ENCODE results near the gene HSD17B8.

DNA sequence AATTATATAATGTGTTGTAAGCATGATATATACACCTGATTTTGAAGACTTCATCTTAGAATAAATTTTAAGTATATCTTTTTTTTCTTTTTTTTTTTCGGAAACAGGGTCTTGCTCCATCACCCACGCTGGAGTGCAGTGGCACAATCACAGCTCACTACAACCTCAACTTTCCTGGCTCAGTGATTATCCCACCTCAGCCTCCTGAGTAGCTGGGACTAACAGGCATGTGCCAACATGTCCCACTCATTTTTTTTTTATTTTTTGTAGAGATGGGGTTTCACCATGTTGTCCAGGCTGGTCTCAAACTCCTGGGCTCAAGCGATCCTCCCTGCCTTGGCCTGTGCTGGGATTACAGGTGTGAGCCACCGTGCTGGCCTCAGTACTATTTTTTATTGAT, 50.1 kb downstream of the HSD17B8 start:
- TF ChIP-seq, protein P1, sequence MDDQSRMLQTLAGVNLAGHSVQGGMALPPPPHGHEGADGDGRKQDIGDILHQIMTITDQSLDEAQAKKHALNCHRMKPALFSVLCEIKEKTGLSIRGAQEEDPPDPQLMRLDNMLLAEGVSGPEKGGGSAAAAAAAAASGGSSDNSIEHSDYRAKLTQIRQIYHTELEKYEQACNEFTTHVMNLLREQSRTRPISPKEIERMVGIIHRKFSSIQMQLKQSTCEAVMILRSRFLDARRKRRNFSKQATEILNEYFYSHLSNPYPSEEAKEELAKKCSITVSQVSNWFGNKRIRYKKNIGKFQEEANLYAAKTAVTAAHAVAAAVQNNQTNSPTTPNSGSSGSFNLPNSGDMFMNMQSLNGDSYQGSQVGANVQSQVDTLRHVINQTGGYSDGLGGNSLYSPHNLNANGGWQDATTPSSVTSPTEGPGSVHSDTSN (IDR thresholded peaks at IDR 0.05), result no peak
- TF ChIP-seq KDM1A (IDR thresholded peaks at IDR 0.05; ENCODE audit: low read depth), result no peak
- TF ChIP-seq NFE2L2 (conservative IDR thresholded peaks at IDR 0.05; ENCODE audit: low read length), result no peak
- TF ChIP-seq POLR2A (IDR thresholded peaks at IDR 0.05; ENCODE audit: low read length), result no peak
- TF ChIP-seq MYC (IDR thresholded peaks at IDR 0.05; ENCODE audit: borderline replicate concordance, low read length), result no peak
- no peak for TF ChIP-seq FOSB (CRISPR knock-in tag; IDR thresholded peaks at IDR 0.05)
- no peak for TF ChIP-seq FOSL2 (IDR thresholded peaks at IDR 0.05)
- no peak for TF ChIP-seq FOSL2 (CRISPR knock-in tag; IDR thresholded peaks at IDR 0.05)
- TF ChIP-seq, protein P2, sequence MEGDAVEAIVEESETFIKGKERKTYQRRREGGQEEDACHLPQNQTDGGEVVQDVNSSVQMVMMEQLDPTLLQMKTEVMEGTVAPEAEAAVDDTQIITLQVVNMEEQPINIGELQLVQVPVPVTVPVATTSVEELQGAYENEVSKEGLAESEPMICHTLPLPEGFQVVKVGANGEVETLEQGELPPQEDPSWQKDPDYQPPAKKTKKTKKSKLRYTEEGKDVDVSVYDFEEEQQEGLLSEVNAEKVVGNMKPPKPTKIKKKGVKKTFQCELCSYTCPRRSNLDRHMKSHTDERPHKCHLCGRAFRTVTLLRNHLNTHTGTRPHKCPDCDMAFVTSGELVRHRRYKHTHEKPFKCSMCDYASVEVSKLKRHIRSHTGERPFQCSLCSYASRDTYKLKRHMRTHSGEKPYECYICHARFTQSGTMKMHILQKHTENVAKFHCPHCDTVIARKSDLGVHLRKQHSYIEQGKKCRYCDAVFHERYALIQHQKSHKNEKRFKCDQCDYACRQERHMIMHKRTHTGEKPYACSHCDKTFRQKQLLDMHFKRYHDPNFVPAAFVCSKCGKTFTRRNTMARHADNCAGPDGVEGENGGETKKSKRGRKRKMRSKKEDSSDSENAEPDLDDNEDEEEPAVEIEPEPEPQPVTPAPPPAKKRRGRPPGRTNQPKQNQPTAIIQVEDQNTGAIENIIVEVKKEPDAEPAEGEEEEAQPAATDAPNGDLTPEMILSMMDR (IDR thresholded peaks at IDR 0.05), result no peak
- TF ChIP-seq JUN (IDR thresholded peaks at IDR 0.05), result no peak
- no peak for TF ChIP-seq EP300 (IDR thresholded peaks at IDR 0.05)
- TF ChIP-seq ZNF302 (CRISPR knock-in tag; IDR thresholded peaks at IDR 0.05), result no peak
